Retina (tissue), 1 donor: ENCODE measurements around the gene SPINK13.
"Not testable (repeated sequence)": the region's sequence is repeated elsewhere in the genome, so short reads cannot be mapped to it uniquely, and the experiment has no call there.

ENCODE experiments used
- DNase-seq: peaks from one replicate; pipeline ENCODE4 v3.0.0-alpha.2; 2016

The SPINK13 gene

GRCh38 chr5:148268566-148268965, at the start of gene SPINK13:
SPINK13 (plus strand) TSS chr5:148268794; CDS start chr5:148270073, 1,279 bp downstream.
- DNase-seq = no peak

- DNase-seq = no peak
Measured at GRCh38 chr5:148221508-148221907, 47.1 kb upstream of the SPINK13 start.

DNA sequence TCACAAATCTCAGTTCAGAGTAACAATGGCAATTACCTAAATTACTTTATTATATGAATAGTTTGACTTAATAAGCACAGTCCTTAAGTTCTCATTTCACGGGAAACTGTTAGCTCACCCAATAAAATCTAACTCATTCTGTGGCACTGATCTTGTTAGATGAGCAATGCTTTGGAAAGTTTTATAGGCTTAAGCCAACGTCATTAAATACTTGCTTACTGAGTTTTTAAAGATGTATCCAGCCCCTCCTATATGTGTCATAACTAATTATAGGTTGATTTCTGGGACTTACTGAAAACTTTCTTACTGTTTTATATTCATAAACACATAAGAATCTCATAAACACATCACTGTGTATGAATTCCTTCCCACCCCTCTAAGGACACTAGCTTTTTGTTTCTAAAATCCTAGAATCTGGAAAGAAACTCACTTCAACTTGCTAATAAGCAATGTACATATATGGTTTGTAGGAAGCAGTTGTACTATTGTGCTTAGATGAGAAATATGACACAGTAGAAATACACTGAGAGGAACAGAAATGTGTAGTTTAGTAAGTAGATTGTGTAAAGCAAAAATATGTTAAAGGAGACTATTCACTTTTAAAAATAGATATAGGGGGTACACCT, 44.4 kb upstream of the SPINK13 start:
- DNase-seq = no peak

GRCh38 chr5:148228392-148228984, 40.1 kb upstream of the SPINK13 start:
- no peak for DNase-seq

GRCh38 chr5:148229840-148230239, 38.8 kb upstream of the SPINK13 start:
- no peak for DNase-seq

- no peak for DNase-seq
Measured at GRCh38 chr5:148230240-148230639, 38.4 kb upstream of the SPINK13 start.

DNA sequence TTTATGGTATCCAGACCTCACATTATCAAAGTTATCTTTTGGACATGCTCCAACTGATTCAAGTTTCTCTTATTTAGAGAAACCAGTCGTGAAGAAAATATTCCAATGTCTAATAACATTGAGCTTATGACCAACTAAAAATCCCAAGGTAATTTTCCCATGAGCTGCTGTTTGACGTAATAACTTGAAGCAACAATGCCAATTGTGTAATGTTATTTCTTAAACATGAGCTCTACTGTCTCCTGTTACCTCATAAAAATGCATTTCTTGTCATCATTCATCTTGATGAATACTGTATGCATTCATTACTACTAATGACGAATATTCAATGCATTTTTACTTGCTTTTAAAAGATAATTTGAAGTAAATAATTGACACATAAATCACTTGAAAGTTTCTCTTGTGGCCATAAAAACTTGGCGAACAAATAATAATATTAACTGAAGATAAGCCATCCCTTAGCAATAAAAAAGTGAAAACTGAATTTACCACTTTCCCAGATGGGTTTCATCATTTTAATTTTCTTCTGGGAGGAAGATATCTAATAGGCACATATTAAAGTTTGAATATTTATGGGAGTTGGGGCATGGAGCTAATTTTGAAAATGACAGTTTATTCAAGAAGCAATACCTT, 30.7 kb upstream of the SPINK13 start:
- DNase-seq = no peak

DNA sequence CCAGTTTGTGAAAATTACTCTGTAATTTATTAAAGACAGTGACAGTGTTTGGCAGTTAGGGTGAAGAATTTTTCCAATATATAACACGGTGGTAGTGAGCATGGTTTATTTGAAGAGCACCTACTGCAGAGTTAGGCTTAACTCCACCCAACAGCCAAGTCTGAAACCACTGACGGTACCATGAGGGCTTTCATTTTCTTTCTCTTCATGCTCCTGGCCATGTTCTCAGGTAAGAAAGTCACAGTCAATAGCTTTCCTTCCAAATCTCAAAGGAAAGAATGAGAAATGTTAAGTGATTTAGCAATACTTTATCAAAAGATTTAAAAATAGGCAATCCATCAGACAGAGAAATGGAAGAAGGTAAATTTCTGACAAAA, 30.2 kb upstream of the SPINK13 start, which contains the start of gene MARCOL:
MARCOL (plus strand) TSS at position 108 of the 377 bp plus-strand sequence; CDS start at position 181, 73 bp downstream.
- no peak for DNase-seq

- DNase-seq = no peak
Measured at GRCh38 chr5:148248894-148249293, 19.7 kb upstream of the SPINK13 start.

DNA sequence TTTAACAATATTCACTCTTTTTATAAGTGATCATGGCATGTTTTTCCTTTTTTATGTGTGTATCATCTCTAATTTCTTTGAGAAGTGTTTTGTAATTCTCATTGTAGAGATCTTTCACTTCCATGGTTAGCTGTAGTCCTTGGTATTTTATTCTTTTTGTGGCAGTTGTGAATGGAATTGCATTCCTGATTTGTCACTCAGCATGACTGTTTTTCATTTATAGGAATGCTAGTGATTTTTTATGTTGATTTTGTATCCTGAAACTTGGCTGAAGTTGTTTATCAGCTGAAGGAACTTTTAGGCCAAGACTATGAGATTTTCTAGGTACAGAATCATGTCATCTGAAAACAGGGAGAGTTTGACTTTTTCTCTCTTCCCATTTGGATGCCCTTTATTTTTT, 13.1 kb upstream of the SPINK13 start:
- DNase-seq = no peak

DNA sequence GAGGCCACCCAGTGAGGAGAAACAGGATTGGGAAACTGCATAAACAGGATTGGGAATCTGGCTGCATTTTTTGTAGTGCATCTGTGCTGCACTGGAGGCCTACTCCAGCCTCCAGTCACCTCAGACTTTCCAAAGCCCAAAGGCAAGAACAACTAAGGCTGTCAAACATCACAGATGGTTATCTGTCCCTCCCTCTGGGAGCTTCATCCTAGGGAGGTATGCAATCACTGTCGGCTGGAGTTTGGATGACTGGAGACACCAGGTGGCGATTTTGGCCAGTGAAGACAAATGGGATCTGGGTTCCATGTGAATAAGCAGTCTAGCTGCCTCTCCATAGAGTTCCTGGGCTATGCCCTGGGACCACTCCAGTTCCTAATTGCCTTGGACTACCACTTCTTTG, 9.3 kb upstream of the SPINK13 start:
- DNase-seq = no peak

GRCh38 chr5:148261221-148261620, 7.4 kb upstream of the SPINK13 start:
- no peak for DNase-seq

DNA sequence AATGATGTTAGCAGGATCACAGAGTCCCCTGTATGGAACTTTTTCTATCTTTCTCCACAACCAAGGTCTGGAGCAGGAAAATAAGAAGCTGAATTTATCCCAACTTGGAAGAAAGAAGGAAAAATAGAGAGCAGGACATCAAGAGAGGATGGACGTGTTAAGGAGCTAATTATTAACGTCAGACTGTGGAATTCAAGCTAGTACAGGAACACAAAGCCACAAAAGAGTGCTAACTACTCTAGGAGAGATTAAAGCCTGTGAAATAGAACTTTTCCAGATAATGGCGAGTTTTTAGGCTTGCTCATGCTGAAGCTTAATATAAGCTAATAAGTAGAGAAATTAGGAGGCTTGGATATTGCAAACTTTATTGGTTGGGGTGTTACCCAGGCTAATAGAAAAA, 632 bp upstream of the SPINK13 start:
- no peak for DNase-seq

DNA sequence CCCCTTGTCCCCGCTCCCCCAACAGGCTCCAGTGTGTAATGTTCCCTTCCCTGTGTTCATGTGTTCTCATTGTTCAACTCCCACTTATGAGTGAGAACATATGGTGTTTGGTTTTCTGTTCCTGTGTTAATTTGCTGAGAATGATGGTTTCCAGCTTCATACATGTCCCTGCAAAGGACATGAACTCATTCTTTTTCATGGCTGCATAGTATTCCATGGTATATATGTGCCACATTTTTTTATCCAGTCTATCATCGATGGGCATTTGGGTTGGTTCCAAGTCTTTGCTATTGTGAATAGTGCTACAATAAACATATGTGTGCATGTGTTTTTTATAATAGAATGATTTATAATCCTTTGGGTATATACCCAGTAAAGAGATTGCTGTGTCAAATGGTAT, 6.5 kb downstream of the SPINK13 start:
- not testable (repeated sequence) for DNase-seq

GRCh38 chr5:148280893-148281292, 12.3 kb downstream of the SPINK13 start:
- DNase-seq = not testable (repeated sequence)

GRCh38 chr5:148281336-148281735, 12.7 kb downstream of the SPINK13 start:
- DNase-seq = not testable (repeated sequence)

DNA sequence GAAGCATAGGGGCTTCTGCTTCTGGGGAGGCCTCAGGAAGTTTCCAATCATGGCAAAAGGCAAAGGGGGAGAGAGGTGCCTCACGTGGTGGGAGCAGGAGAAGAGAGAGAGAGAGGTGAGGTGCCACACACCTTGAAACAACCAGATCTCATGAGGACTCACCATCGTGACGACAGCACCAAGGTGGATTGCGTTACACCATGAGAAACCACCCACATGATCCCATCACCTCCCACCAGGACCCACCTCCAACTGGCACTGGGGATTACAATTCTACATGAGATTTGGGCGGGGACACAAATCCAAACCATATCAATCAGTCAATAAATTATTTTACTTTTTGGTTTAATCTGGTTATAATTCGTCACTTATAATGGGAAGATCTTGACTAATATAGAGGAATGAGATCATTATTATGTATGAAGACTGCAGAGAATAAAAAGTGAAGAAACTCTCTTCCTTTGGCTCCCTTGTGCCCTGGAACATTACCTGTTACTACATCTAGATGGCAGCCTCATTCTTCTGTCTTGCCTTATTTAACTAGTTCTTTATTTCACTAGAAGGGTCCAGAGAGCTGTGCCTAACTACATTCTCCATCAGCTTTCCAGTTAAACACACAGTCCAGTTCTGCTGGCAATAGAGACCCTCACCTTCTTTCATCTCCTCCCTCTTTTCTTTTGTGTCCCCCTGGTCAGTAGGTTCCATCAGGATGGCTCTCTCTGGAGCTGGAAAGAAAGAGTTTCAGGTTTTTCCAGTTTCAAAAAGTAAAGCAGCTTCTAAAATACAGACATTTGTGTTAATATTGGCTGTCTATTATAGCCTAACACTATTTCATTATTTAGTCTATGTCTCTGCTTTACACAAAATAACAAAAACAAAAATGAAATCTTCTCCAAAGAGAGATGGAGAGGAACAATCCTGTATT, 21.9 kb downstream of the SPINK13 start:
- DNase-seq = no peak

GRCh38 chr5:148297731-148298130, 29.1 kb downstream of the SPINK13 start:
- no peak for DNase-seq

- no peak for DNase-seq
Measured at GRCh38 chr5:148306446-148306845, 37.9 kb downstream of the SPINK13 start.

DNA sequence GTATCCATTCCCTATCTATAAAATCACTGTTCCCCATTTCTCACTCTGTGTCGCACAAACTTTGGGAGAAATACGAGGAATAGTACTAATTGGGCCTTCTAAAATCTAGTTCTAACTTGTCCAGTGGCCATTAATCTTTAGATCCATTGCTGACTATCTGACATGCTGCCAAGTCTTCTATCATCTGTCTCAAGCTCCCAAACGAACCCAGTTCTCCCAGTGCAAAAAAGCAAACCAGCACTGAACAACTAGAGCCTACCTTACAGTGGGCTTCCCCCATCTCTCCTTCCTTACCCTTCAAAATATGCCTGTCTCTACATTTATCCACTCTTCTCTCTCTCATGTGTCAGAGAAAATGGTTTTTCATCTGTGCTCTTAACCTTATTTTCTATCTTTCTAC, 40.4 kb downstream of the SPINK13 start:
- DNase-seq = no peak

DNA sequence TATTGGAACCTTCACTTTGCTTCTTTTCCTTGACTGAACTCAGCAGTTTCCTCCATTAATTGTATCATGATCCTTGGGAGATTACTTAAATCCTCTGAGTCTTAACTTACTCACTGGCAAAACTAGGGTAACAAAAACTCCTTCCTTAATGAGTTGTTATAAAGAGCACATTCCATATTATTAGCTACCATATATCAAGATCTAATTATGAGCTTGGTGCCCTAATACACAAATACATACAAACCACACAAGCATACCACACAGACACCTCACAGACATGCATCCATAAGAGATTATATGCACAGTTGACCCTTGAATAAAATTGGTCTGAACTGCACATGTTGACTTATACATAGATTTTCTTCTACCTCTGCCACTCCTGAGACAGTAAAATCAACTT, 41.2 kb downstream of the SPINK13 start:
- DNase-seq = no peak

- no peak for DNase-seq
Measured at GRCh38 chr5:148311484-148311883, 42.9 kb downstream of the SPINK13 start.

GRCh38 chr5:148312153-148312552, 43.6 kb downstream of the SPINK13 start, which contains the start of gene SPINK7:
SPINK7 (plus strand) TSS chr5:148312423; CDS start chr5:148312484, 61 bp downstream.
- DNase-seq = no peak
